BJ (cell line): Measurements from ENCODE around the gene CCT7. TPM values are rescaled to one million over a fixed set of nuclear protein-coding genes. Genes with fewer than 3 reads are reported as not detected.

Experiments used
- CTCF ChIA-PET: fragments of 350-600 bp; formaldehyde crosslinking; extraction: SDS; loops from one replicate; lab custom pipeline; 2021; ENCODE audit warnings: antibody characterized with exemption, inconsistent platforms; lab: Yijun Ruan, JAX
- POLR2A ChIA-PET: fragments of 300-600 bp; sonication (Branson Sonifier 250); formaldehyde crosslinking; extraction: SDS; loops from one replicate; lab custom pipeline; 2021; ENCODE audit warnings: antibody characterized with exemption; lab: Charles Lee
- DNase-seq: peaks from one replicate; pipeline ENCODE4 v3.0.0-alpha.2; 2011; ENCODE audit warnings: low read depth
- H3K27me3 ChIP-seq: 2 replicates; pipeline ENCODE4 v1.6.0; 2011; ENCODE audit warnings: low read length; ENCODE audit not compliant: control insufficient read depth, insufficient read depth
- H3K36me3 ChIP-seq: 2 replicates; pipeline ENCODE4 v1.5.1; 2011; ENCODE audit warnings: low read length; ENCODE audit not compliant: control insufficient read depth, insufficient read depth
- H3K4me3 ChIP-seq: 2 replicates; pipeline ENCODE4 v1.5.1; 2011; ENCODE audit warnings: low read depth, mild to moderate bottlenecking, control low read depth, low read length
- polyA plus RNA-seq: library from polyadenylated mRNA; depleted of rRNA; stranded (reverse); fragments of >200 nt; gene quantifications from 2 replicates; pipeline ENCODE4 v1.2.3, GENCODE V29; 2011
- TF ChIP-seq, protein P1 (sequence below): IDR thresholded peaks from 2 replicates; pipeline ENCODE4 v1.5.1; 2011; ENCODE audit warnings: low read depth, mild to moderate bottlenecking, control low read depth, inconsistent platforms, low read length, moderate library complexity; ENCODE audit not compliant: insufficient read depth

CCT7 gene
- polyA plus RNA-seq, 1 experiment: 285 TPM

DNA sequence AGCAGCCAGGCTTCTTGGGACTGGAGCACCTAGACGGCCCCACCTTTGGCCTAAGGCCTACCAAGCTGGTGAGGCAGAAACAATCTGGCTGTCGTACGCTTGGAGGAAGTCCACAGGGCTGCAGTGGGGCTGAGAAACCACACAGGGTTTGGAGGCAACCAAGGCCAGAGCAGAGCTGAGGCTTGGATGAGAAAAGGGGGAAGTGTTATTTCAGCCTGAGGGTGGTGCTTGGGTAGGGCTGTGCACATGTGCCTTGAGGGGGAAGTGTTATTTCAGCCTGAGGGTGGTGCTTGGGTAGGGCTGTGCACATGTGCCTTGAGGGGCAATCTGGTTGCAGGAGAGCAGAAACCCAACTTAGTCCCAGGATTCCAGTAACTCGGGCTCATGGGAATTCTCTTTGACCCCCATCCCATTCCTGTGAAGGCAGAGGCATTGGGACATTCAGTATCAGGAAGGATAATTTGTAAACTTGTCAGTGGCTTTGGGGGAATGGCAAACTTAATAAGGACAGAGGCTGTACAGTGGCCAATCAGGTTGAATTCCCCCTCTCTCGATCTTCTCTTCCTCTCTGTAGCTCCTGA lies 51.1 kb downstream of the CCT7 start:
- H3K4me3 ChIP-seq: no peak overlapping the region
- ChIA-PET CTCF (no interaction called here), POLR2A (no interaction called here)
- no peaks in the 10 kb centered on the region for H3K36me3 ChIP-seq
- H3K27me3 ChIP-seq: peaks cover 18% of the 10 kb centered on the region
- TF ChIP-seq, protein P1, sequence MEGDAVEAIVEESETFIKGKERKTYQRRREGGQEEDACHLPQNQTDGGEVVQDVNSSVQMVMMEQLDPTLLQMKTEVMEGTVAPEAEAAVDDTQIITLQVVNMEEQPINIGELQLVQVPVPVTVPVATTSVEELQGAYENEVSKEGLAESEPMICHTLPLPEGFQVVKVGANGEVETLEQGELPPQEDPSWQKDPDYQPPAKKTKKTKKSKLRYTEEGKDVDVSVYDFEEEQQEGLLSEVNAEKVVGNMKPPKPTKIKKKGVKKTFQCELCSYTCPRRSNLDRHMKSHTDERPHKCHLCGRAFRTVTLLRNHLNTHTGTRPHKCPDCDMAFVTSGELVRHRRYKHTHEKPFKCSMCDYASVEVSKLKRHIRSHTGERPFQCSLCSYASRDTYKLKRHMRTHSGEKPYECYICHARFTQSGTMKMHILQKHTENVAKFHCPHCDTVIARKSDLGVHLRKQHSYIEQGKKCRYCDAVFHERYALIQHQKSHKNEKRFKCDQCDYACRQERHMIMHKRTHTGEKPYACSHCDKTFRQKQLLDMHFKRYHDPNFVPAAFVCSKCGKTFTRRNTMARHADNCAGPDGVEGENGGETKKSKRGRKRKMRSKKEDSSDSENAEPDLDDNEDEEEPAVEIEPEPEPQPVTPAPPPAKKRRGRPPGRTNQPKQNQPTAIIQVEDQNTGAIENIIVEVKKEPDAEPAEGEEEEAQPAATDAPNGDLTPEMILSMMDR: no peak
- DNase-seq: no peak

DNA sequence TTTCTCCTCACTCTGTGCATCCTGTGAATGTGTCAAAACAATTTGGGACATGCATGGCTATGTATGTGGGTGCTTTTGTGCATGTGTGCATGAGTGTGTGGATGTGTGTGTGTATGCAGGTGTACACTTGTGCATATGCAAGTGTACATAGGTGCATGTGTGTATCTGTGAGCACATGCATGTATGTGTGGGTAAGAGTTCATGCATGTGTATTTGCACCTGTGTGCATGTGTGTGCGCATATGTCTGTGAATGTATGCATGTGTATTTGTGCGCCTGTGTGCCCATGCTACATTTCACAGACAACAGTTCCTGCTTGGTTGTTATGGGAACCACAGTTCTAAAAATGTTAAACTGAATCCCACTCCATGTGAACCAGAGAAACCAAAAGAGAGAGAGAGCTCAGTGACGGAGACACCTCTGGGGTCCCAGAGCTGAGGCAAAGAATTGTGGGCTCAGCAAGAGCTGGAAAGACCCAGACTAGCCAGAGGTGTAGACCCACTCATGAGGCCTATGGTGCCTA lies 52.1 kb downstream of the CCT7 start:
- Histone ChIP-seq H3K27me3 (peaks cover 24% of the 10 kb centered on the region), H3K36me3 (no peaks in the 10 kb centered on the region), H3K4me3 (no peak overlapping the region)
- CTCF ChIA-PET: interaction anchor here (0.6 kb wide), 1 partner anchor 17 kb away, joined by 3 read pairs; no protein-coding TSS in a partner anchor
- POLR2A ChIA-PET: no interaction called here
- TF ChIP-seq, protein P1: no peak
- DNase-seq: no peak

DNA sequence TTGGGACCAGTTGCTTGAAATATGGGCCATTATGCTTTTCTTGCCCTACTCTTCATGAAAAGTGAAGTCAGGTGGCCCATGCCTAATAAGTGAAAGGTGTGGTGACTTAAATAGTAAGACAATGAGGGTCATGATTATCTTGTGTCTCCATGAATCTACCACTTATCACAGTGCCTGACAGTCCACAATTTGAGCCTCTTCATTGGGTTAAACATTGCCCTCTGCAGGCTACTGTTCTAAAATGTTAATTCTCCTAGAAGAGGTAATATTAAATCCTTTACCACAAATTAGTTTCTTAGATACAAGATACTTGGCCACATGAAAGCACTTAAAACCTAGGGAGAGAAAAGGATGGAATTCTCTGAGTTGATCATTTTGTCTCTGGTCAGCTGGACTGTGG lies 55.2 kb downstream of the CCT7 start:
- ChIA-PET CTCF (interaction anchor here (1.0 to 2.9 kb wide), 2 partner anchors 9 to 55 kb away, joined by 3 to 14 read pairs; partner anchors contain the start of gene CCT7), POLR2A (no interaction called here)
- no peak overlapping the region for H3K4me3 ChIP-seq

DNA sequence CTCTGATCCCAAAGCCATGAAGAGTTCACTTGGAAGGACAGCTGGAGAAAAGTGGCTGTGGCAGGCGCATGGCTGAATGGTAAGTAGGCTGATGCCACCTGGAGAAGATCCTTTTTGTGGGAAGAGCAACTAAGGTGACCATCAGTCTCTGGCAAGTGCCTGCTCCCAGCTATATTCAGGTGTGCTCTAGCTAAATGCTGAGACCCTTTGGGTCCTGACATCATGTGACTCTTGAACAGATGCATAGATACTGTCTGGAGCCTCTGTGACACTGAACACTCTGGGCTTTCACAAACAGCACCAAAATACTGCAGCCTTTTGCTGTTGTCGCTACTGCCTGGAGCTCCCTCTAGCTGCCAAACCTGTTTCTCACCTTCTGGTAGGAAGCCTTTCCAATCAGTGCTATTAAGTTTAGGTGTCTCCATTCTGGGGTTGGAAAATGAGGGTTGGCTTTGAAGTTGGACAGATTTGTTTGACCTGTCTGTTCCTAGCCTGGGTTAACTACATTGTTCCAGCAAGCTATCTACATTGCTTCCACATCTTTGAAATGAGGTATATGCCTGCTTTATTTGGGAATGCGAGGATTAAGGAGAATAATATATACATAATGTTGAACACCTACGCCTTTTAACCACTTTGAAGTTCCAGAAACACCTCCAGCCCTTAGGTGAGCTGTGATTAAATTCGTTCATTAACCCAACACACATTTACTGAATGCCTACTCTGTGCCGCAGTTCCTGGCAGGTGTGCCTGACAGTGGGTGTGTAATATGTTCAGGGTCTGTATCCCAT lies 56.1 kb downstream of the CCT7 start:
- peaks cover 53% of the 10 kb centered on the region for H3K27me3 ChIP-seq
- POLR2A ChIA-PET: no interaction called here

More for the DNA sequence above, 55.2 kb downstream of the CCT7 start:
- Histone ChIP-seq H3K36me3 (no peaks in the 10 kb centered on the region), H3K27me3 (peaks cover 47% of the 10 kb centered on the region)
- TF ChIP-seq, protein P1: no peak
- no peak for DNase-seq

More for the DNA sequence above, 56.1 kb downstream of the CCT7 start:
- DNase-seq: no peak
- Histone ChIP-seq H3K4me3 (no peak overlapping the region), H3K36me3 (no peaks in the 10 kb centered on the region)
- TF ChIP-seq, protein P1: peak; percentile 77
- CTCF ChIA-PET: interaction anchor here (0.7 to 2.9 kb wide), 13 partner anchors 10 to 891 kb away, joined by 3 to 14 read pairs (median 3); partner anchors contain the start of genes CCT7 and PRADC1
